ENCODE measurements around the gene AAR2.

Gene AAR2

GRCh38 chr20:36199345-36200257 lies 36.7 kb upstream of the AAR2 start:
- Histone ChIP-seq H3K9ac (no peak overlapping the region), H3K79me2 (ENCODE audit: insufficient read depth, low read depth) (no peaks in the 10 kb centered on the region), H3K27ac (no peak overlapping the region), H2AFZ (ENCODE audit: low read depth) (no peak overlapping the region), H3K27me3 (ENCODE audit: insufficient read depth, low read depth) (no peaks in the 10 kb centered on the region), H4K20me1 (ENCODE audit: insufficient read depth) (no peaks in the 10 kb centered on the region), H3K4me1 (ENCODE audit: low read depth, poor library complexity, severe bottlenecking) (peaks cover 7% of the 10 kb centered on the region), H3K36me3 (ENCODE audit: insufficient read depth) (no peaks in the 10 kb centered on the region), H3K4me2 (no peak overlapping the region), H3K4me3 (IDR thresholded peaks at IDR 0.05; ENCODE audit: insufficient read depth, low read depth, low read length) (no peak overlapping the region)
- TF ChIP-seq CTCF (conservative IDR thresholded peaks at IDR 0.05; ENCODE audit: low read depth, low read length): peak; percentile 94

GRCh38 chr20:36200451-36200850 lies 35.8 kb upstream of the AAR2 start:
- H3K79me2 ChIP-seq (ENCODE audit: insufficient read depth, low read depth): no peaks in the 10 kb centered on the region
- H3K27ac ChIP-seq: no peak overlapping the region
- H3K4me2 ChIP-seq: no peak overlapping the region
- H3K9ac ChIP-seq: no peak overlapping the region
- TF ChIP-seq CTCF (conservative IDR thresholded peaks at IDR 0.05; ENCODE audit: low read depth, low read length): no peak
- peaks cover 7% of the 10 kb centered on the region for H3K4me1 ChIP-seq (ENCODE audit: low read depth, poor library complexity, severe bottlenecking)
- H2AFZ ChIP-seq (ENCODE audit: low read depth): no peak overlapping the region
- H4K20me1 ChIP-seq (ENCODE audit: insufficient read depth): no peaks in the 10 kb centered on the region
- H3K36me3 ChIP-seq (ENCODE audit: insufficient read depth): no peaks in the 10 kb centered on the region
- H3K27me3 ChIP-seq (ENCODE audit: insufficient read depth, low read depth): no peaks in the 10 kb centered on the region
- H3K4me3 ChIP-seq (IDR thresholded peaks at IDR 0.05; ENCODE audit: insufficient read depth, low read depth, low read length): no peak overlapping the region

GRCh38 chr20:36201198-36201597 lies 35.1 kb upstream of the AAR2 start:
- Histone ChIP-seq H3K9ac (no peak overlapping the region), H3K79me2 (ENCODE audit: insufficient read depth, low read depth) (no peaks in the 10 kb centered on the region), H3K27me3 (ENCODE audit: insufficient read depth, low read depth) (no peaks in the 10 kb centered on the region), H3K36me3 (ENCODE audit: insufficient read depth) (no peaks in the 10 kb centered on the region), H2AFZ (ENCODE audit: low read depth) (no peak overlapping the region), H3K4me1 (ENCODE audit: low read depth, poor library complexity, severe bottlenecking) (peaks cover 7% of the 10 kb centered on the region), H3K4me2 (no peak overlapping the region), H3K27ac (no peak overlapping the region), H3K4me3 (IDR thresholded peaks at IDR 0.05; ENCODE audit: insufficient read depth, low read depth, low read length) (no peak overlapping the region), H4K20me1 (ENCODE audit: insufficient read depth) (no peaks in the 10 kb centered on the region)
- no peak for TF ChIP-seq CTCF (conservative IDR thresholded peaks at IDR 0.05; ENCODE audit: low read depth, low read length)

GRCh38 chr20:36202891-36203338 lies 33.4 kb upstream of the AAR2 start:
- H3K27me3 ChIP-seq (ENCODE audit: insufficient read depth, low read depth): no peaks in the 10 kb centered on the region
- TF ChIP-seq CTCF (conservative IDR thresholded peaks at IDR 0.05; ENCODE audit: low read depth, low read length): peak; percentile 99
- no peak overlapping the region for H2AFZ ChIP-seq (ENCODE audit: low read depth)
- no peaks in the 10 kb centered on the region for H3K79me2 ChIP-seq (ENCODE audit: insufficient read depth, low read depth)
- no peak overlapping the region for H3K27ac ChIP-seq
- no peak overlapping the region for H3K9ac ChIP-seq
- no peak overlapping the region for H3K4me3 ChIP-seq (IDR thresholded peaks at IDR 0.05; ENCODE audit: insufficient read depth, low read depth, low read length)
- H3K36me3 ChIP-seq (ENCODE audit: insufficient read depth): no peaks in the 10 kb centered on the region
- H3K4me2 ChIP-seq: no peak overlapping the region
- H4K20me1 ChIP-seq (ENCODE audit: insufficient read depth): no peaks in the 10 kb centered on the region
- peaks cover 7% of the 10 kb centered on the region for H3K4me1 ChIP-seq (ENCODE audit: low read depth, poor library complexity, severe bottlenecking)

All from KMS-11 (cell line).